Anterior cingulate cortex (tissue), 58 donors: Measurements from ENCODE around the gene KRT4.

ENCODE experiments used
- DNase-seq, 58 donors: peaks; one replicate each; lab custom pipeline; 2025; lab: John Stamatoyannopoulos, UW

Gene KRT4

DNA sequence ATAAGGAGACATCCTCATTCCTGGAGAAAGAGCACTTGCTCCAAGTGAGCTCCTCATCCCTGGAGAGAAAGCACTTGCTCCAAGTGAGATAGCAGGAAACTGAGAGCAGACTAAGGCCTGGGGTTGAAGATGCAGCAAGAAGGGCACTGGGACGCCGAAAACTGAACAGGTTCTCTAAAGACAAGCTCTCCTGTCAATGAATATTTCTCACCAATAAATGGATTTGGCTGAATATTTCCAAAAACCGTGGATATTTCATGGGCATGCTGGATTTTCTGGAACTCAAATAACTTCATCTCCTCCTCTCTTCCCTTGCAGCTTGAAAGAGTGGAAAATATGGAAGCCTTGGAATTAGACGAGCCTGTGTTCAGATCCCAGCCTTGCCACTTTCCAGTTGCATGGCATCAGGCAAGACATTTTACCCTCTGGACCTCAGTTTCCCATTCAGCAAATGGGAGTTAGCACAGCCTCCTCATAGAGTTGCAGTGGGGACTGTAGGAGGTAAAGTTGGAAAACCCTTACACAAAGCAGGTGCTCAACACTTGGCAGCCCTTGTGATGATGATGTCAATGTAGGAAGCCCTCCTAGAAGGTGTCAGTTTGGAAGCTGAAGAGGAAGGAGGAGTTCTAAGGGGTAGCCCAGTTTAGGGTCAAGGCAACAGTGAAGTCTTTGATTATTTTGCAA, 32.4 kb downstream of the KRT4 start:
- no peak for DNase-seq

- DNase-seq, result no peak
Measured at GRCh38 chr12:52779914-52780313, 34.0 kb downstream of the KRT4 start.

DNA sequence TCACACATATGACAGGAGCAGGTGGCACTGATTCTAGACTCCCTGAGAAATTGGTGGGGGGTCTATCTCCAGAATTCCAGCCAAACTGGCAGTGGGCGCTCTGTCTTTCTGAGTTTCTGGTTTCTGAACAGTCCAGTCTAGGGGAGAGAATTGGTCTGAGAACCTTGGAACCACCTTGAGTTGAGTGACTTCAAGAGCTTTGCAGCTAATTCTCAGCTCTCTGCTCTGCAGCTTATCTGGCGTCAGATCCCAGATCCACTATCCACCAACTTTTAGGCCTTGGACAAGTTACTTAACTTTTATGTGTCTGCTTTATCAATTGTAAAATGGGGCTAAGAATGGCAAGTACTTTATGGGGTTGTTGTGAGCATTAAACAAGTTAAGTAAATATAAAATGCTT, 35.1 kb downstream of the KRT4 start:
- no peak for DNase-seq

GRCh38 chr12:52777566-52777965, 36.4 kb downstream of the KRT4 start:
- DNase-seq, result no peak

GRCh38 chr12:52776913-52777395, 37.0 kb downstream of the KRT4 start, which contains the start of gene KRT76:
KRT76 (minus strand) TSS chr12:52777345; CDS start chr12:52777291, 54 bp downstream.
- DNase-seq, result no peak

DNA sequence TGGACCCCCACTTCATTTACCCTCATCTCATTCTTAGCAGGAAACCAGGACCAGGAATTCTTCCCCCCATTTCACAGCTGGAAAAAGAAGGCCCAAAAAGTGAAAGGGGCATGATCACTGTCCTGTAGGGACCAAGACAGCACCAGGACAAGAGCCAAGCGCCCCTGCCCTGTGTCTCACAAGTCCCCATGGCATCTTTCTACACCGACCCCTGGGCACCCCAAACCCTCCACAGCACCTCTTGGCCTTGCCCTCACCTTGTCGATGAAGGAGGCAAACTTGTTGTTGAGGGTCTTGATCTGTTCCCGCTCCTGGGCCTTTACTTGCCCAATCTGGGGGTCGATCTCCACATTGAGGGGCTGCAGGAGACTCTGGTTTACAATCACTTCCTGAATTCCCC, 37.5 kb downstream of the KRT4 start:
- DNase-seq, result no peak

GRCh38 chr12:52774629-52775250, 39.2 kb downstream of the KRT4 start:
- no peak for DNase-seq

- DNase-seq, result no peak
Measured at GRCh38 chr12:52772772-52773171, 41.1 kb downstream of the KRT4 start.

- DNase-seq, result no peak
Measured at GRCh38 chr12:52772188-52772587, 41.7 kb downstream of the KRT4 start.

GRCh38 chr12:52771505-52771904, 42.4 kb downstream of the KRT4 start:
- no peak for DNase-seq

DNA sequence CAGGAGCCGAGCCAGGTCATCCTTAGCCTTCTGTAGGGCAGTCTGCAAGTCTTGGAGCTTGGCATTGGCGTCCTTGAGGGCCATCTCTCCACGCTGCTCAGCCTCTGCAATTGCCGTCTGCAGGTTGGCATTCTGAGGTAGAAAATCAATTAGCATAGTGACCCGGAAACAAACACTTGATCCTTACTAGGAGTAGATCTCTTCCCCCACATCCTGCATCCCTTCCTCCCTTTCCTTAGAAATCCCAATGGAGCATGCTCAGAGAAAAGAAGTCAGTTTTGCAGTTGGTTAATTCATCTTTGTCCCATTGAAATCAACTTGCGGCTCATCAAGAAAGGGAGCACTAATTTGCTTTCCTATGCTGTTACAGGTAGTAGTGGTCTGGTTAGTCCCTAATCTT, 42.8 kb downstream of the KRT4 start:
- DNase-seq, result no peak

DNA sequence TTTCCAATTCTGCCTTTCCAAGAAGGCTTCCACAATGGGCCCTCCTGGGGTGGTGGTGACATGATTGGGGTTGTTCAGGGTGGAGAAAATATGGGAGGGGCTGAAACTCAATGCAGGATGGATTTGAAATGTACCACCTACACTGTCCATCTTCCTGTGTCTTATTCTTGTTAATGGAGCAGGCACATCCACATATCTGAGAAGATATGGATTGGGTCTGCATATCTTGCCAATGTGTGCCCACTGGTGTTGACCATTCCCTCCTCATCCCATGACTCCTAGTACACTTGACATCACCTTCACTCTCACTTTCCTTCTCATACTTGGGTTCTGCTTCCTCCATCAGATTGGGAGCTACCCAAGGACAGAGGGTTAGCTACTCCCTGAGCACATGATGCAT, 44.0 kb downstream of the KRT4 start:
- DNase-seq, result no peak

DNA sequence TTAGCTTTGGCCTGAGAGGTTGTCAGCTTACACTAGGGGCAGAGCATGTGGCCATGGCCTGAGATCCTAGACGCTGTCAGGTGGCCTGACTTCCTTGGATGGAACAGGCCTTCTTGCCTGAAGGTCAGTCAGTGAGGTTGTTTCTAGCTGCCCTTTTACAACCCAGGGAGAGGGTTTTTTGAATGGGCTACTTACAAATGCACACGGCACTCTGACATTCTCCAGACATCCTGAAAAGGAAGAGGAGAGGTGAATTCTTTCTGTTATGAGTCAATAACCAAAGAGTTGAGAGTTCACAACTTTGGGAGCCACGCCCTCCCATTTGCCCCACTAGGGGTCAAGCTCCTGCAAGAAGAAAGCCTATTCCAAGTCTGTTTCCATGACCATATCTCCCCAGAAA, 44.6 kb downstream of the KRT4 start:
- no peak for DNase-seq

DNA sequence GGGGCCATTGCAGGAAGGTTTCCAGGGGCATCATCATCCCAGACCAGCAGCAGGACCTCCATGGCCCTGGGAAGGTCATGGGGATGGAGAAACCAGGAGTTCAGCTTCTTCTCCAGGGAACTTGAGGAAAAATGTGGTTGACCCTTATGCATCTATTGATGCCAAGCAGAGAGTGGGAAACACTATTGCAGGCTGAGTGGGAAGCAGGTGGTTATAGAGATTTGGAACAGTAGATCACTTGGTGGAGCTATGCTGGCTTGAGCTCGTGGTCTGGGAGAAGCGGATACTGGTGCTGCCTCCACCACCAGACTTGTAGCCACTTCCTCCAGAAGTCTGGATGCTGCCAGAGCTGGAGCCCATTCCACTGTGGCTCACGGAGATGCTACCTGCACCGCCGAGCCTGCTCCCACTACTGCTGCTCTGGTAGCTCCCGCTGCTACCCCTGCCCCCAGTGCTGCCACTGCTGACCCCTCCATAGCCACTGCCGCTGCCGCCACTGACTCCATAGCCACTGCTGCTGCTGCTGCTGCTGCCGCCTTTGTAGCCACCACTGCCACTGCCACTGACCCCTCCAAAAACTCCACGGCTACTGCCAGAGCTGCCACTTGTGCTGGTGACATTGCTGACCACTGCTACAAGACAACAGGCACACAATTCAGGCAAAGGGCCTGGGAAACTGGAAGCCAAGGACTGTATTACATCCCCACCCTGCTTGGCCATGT, 45.3 kb downstream of the KRT4 start:
- no peak for DNase-seq

DNA sequence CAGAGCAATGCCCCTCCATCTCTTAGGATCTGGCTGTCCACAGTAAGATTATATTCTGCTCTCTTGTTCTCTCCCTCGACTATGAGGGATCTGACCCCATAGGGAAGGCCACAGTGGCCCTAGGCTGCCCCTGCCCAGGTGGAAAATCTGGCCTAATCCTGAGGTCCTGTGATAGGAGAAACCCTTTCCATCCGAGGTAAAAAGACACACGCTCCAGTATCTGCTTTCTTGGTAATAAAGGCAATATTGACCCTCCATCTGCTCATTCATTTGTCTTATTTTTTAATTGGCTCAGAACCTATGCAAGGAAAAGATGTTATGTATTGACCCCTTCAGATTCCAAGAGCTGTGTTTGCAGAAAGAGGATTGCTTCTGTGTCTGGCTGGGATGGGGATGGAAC, 46.5 kb downstream of the KRT4 start:
- no peak for DNase-seq

DNA sequence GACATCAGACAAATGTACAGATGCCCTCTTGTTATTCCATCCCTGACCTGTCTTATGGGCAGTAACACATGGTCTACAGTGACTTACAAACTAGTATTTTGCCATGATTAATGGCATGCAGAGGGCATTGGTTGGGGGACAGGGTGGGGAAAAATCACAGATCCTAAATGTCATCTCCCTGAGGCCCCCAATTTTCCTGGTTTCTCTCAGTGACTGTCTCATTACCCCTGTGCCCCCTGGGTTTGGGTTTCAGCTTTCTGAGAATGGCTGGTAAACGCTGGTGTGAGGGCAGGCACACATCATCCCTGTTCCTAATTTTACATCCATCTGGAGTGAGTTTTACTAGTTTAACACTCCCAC, 46.9 kb downstream of the KRT4 start:
- no peak for DNase-seq

DNA sequence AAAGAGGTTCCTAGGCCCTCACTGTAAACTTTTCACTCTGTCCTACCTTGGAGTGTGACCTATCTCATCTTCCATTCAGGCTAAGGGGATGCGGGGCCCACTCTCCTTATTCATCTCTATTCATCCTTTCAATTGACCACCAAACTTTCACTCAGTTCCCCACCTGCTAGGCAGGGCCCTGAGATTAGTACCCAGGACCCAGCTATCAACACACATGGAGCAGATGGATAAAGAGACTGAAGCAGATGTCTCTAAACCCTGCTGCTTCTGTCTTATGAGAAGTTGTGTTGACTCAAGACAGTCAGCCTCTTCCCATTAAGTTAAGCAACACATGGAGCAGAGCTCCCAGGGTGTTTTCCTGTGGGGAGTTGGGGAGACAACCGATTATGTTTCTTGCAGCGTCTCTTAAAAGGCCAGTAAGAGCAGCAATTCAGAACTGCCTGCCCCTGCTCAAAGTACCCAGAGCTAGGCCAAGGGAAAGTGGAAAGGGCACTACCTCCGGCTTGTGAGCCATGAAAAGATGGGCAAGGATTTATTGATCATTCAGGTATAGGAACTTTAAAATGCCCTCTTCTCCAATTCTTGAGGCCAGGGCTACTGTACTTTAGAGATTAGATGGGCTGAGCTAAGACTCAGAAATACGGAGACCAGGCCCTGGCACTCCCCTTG, 47.4 kb downstream of the KRT4 start:
- DNase-seq, result no peak

DNA sequence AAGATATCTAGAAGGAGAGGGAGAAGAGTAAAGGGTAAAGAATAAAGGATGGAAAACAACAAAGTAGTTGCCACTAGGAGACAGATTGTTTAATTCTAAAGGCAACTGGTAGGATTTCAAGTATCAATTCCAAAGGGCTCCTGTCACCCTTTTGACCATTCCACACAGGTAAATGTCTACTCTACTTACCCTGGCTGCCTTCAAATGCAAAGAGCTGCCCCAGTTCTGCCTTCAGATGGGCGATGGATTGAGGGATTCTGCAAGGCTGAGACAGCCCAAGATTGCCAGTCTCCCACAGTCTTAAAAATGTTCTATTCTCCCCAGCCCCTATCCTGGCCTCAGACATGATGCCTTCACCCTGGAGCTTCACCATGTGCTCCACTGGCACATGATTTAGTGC, 48.2 kb downstream of the KRT4 start:
- no peak for DNase-seq

GRCh38 chr12:52763991-52764390, 49.9 kb downstream of the KRT4 start:
- DNase-seq, result no peak

DNA sequence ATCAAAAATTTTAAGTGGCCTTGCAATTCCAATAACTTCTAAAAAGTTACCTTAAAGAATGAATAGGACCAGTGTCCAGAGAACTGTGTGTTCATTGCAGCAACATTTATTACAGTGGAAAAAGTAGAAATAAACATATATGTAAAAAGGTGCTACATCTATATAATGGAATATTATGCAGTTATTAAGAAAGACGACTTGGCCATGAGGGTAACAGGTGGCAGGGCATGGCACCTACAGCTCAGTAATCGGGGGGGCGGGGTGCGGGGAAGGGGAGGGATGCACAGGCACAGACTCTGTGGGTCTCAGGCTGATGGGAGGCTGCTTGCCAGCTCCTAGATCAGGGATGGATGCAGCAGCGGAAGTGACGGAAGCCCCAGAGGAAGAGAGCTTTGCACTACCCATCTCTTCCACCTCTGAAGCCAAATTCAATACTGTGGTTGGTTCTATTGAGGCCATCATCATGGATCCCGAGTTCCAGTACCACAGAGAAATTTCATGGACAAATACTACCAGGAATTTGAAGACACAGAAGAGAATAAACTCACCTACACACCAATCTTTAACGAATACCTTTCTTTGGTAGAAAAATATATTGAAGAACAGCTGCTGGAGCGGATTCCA, 50.8 kb downstream of the KRT4 start:
- DNase-seq, result no peak

- DNase-seq, result no peak
Measured at GRCh38 chr12:52761802-52762201, 52.1 kb downstream of the KRT4 start.
